GM18951 (cell line): ENCODE measurements around the gene CAMTA1.

Experiments
- POLR2A ChIP-seq: IDR thresholded peaks from 4 replicates; pipeline ENCODE4 v1.6.1; 2011; ENCODE audit warnings: mild to moderate bottlenecking; ENCODE audit not compliant: insufficient read length, insufficient read depth; ENCODE audit errors: extremely low read depth
- in situ Hi-C: fragments of 300-500 bp; cut with MboI; formaldehyde crosslinking; loops from one replicate; pipeline ENCODE4 v1.12.0; 2022; ENCODE audit warnings: low sequenced_read_pairs, mixed read lengths, inconsistent platforms; ENCODE audit not compliant: unreplicated experiment

The CAMTA1 gene

GRCh38 chr1:7490576-7490975 lies 705.3 kb downstream of the CAMTA1 start:
- TF ChIP-seq POLR2A, result no peak
- in situ Hi-C loops, result no loop called here

GRCh38 chr1:7491109-7491817 lies 706.0 kb downstream of the CAMTA1 start:
- in situ Hi-C loops, result no loop called here

GRCh38 chr1:7491818-7492173 lies 706.5 kb downstream of the CAMTA1 start:
- in situ Hi-C loops, result no loop called here
- no peak for TF ChIP-seq POLR2A

More at GRCh38 chr1:7491109-7491817, 706.0 kb downstream of the CAMTA1 start:
- no peak for TF ChIP-seq POLR2A

- TF ChIP-seq POLR2A, result no peak
- in situ Hi-C loops, result no loop called here
These were observed 708.6 kb downstream of the CAMTA1 start for GRCh38 chr1:7493711-7494454.

GRCh38 chr1:7495962-7496361 lies 710.7 kb downstream of the CAMTA1 start:
- no peak for TF ChIP-seq POLR2A
- in situ Hi-C loops, result no loop called here

GRCh38 chr1:7497107-7497637 lies 711.9 kb downstream of the CAMTA1 start:
- no peak for TF ChIP-seq POLR2A
- in situ Hi-C loops, result no loop called here

- no peak for TF ChIP-seq POLR2A
- in situ Hi-C loops, result no loop called here
These were observed 715.3 kb downstream of the CAMTA1 start for GRCh38 chr1:7500381-7501083.

GRCh38 chr1:7501084-7501491 lies 715.8 kb downstream of the CAMTA1 start:
- in situ Hi-C loops, result no loop called here
- TF ChIP-seq POLR2A, result no peak

GRCh38 chr1:7501723-7502603 lies 716.7 kb downstream of the CAMTA1 start:
- in situ Hi-C loops, result no loop called here
- no peak for TF ChIP-seq POLR2A

- TF ChIP-seq POLR2A, result no peak
- in situ Hi-C loops, result no loop called here
These were observed 718.6 kb downstream of the CAMTA1 start for GRCh38 chr1:7503691-7504437.

GRCh38 chr1:7504438-7504720 lies 719.1 kb downstream of the CAMTA1 start:
- no peak for TF ChIP-seq POLR2A

GRCh38 chr1:7505094-7505770 lies 720.0 kb downstream of the CAMTA1 start:
- no peak for TF ChIP-seq POLR2A
- in situ Hi-C loops, result no loop called here

More at GRCh38 chr1:7504438-7504720, 719.1 kb downstream of the CAMTA1 start:
- in situ Hi-C loops, result no loop called here
